PC-3 (cell line): ENCODE data around the gene COL5A2.

ENCODE experiments used
- EZH2 ChIP-seq: fragments of 300-600 bp; sonication (generic); IDR thresholded peaks from one replicate; pipeline ENCODE4 v1.6.1; 2017; ENCODE audit warnings: antibody characterized with exemption, mild to moderate bottlenecking, low read length; ENCODE audit not compliant: unreplicated experiment
- TF ChIP-seq, protein P1 (sequence below): fragments of 300-600 bp; sonication (generic); conservative IDR thresholded peaks from 2 replicates; pipeline ENCODE4 v1.5.1; 2017; ENCODE audit warnings: antibody characterized with exemption, low read depth, mild to moderate bottlenecking, low read length

DNA sequence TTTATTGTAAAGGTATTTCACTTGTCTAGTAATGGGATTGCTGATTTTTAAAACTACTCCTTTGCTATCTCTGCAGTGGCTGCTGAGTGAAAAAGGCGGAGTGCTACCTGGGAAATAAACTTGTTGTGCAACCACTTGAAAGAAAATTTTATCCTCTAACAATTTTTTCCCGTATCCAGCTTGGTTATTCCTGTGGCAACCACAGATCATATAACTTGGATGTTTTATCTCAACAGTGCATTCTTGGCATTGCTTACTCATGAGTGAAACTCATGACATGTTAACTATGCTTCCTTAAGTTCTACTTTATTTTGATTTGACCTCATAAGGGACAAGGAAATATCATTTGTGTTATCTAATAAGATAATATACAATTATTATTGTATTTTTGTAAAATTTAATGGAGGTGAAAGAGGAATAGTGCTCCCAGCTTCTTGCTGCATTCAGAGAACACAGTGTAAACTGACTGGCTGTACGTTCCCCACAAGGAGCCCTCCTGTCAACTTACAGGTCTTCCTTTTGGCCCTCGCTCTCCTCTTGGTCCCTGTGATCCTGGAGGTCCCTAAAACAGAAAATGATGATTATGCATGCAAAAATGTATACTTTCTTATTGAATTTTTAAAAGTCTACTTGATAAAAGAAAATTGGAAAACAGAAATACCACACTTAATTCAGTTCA lies 82.7 kb downstream of the COL5A2 start:
- TF ChIP-seq, protein P1, sequence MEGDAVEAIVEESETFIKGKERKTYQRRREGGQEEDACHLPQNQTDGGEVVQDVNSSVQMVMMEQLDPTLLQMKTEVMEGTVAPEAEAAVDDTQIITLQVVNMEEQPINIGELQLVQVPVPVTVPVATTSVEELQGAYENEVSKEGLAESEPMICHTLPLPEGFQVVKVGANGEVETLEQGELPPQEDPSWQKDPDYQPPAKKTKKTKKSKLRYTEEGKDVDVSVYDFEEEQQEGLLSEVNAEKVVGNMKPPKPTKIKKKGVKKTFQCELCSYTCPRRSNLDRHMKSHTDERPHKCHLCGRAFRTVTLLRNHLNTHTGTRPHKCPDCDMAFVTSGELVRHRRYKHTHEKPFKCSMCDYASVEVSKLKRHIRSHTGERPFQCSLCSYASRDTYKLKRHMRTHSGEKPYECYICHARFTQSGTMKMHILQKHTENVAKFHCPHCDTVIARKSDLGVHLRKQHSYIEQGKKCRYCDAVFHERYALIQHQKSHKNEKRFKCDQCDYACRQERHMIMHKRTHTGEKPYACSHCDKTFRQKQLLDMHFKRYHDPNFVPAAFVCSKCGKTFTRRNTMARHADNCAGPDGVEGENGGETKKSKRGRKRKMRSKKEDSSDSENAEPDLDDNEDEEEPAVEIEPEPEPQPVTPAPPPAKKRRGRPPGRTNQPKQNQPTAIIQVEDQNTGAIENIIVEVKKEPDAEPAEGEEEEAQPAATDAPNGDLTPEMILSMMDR, result no peak
- TF ChIP-seq EZH2, result no peak
